Adrenal gland (tissue), 12 donors: ENCODE measurements around the gene STX18. TPM values are rescaled to one million over a fixed set of nuclear protein-coding genes. Genes with fewer than 3 reads are reported as not detected.

Experiments used
- DNase-seq, 7 donors: peaks; one replicate each; pipeline ENCODE4 v3.0.0-alpha.2; 2019 to 2020
- H3K27ac ChIP-seq, 5 donors: fragments of 200-600 bp; sonication (generic) in 4 of 5; 1 replicate in 3 of 5; 2 replicates in 2 of 5; pipeline versions ENCODE4 v1.5.1 to v1.8.0; 2016 to 2020; ENCODE audit warnings: mild to moderate bottlenecking in 1 of 5
- H3K27me3 ChIP-seq: fragments of 200-600 bp; 2 replicates; pipeline ENCODE4 v1.8.0; 2021
- H3K36me3 ChIP-seq, 2 donors: fragments of 200-600 bp; replicated peaks in 1 of 2; 1 replicate in 1 of 2; 2 replicates in 1 of 2; pipeline versions ENCODE4 v1.5.1 to v1.8.0; 2018 to 2022
- H3K4me1 ChIP-seq, 2 donors: fragments of 200-600 bp; replicated peaks in 1 of 2; 1 replicate in 1 of 2; 2 replicates in 1 of 2; pipeline versions ENCODE4 v1.5.1 to v1.8.0; 2018 to 2021
- H3K4me3 ChIP-seq, 4 donors: fragments of 200-600 bp; sonication (generic) in 3 of 4; one replicate each; pipeline ENCODE4 v1.5.1; 2016 to 2018
- H3K9me3 ChIP-seq, 3 donors: fragments of 200-600 bp; sonication (generic) in 1 of 3; replicated peaks in 1 of 3; 1 replicate in 2 of 3; 2 replicates in 1 of 3; pipeline versions ENCODE4 v1.5.1 to v1.8.0; 2016 to 2021
- POLR2A ChIP-seq, 2 donors: fragments of 450-650 bp; IDR thresholded peaks; one replicate each; pipeline ENCODE4 v1.6.1; 2017; ENCODE audit warnings: antibody characterized with exemption in 2 of 2, mild to moderate bottlenecking in 2 of 2, moderate library complexity in 1 of 2
- WGBS, 4 donors: extraction: QIAGEN DNeasy Blood & Tissue Kit in 2 of 4; methylation state at CpG; one replicate each; pipeline versions ENCODE4 v1.1.5 to v1.1.7; 2013 to 2017; 5-methylcytosine and 5-hydroxymethylcytosine counted together
- intact Hi-C, 2 donors: fragments of 100-400 bp; cut with DNase I; formaldehyde crosslinking; loops; one replicate each; pipeline versions ENCODE4 v1.14.1 to v1.15.0; 2022 to 2023
- polyA plus RNA-seq, 3 donors: library from polyadenylated mRNA; stranded (reverse); fragments of 200-250 nt in 2 of 3; fragments of 350-450 nt in 1 of 3; fragmentation: Illumina TruSeq in 1 of 3; extraction: RNeasy Lipid Tissue Mini Kit (QIAGEN cat#74804) in 1 of 3; gene quantifications; one replicate each; pipeline ENCODE4 v1.2.3, GENCODE V29; 2013 to 2014
- total RNA-seq, 9 donors: library from RNA; depleted of rRNA in 4 of 9; stranded (reverse); fragments of >200 nt in 4 of 9; fragments of 120-200 nt in 1 of 9; fragmentation: NEBNext Ultra II Directional in 1 of 9; extraction: Animal tissue kit (Norgen Biotek cat#: 25700) in 1 of 9; gene quantifications; one replicate each; pipeline versions ENCODE4 v1.1.0 to v1.2.4, GENCODE V29; 2013 to 2023
- TF ChIP-seq, protein P1 (sequence below), 6 experiments: fragments of 450-650 bp in 4 of 6; fragments of 200-600 bp in 2 of 6; sonication (generic) in 1 of 6; IDR thresholded peaks; 1 replicate in 5 of 6; 2 replicates in 1 of 6; pipeline versions ENCODE4 v1.5.1 to v1.8.0; 2016 to 2021; ENCODE audit warnings: antibody characterized with exemption in 6 of 6, mild to moderate bottlenecking in 2 of 6, moderate library complexity in 1 of 6
- donor health status: healthy with polysubstance abuse.
- donor health status: Bipolar disorder and iron deficiency.
- donor health status: DM: yes; HTN: yes; CAD: no.
- donor health status: DM: no; HTN: no; CAD: no.
- donor health status: DM: no; HTN: no; CAD: no.
- donor health status: DM: yes; HTN: yes; CAD: no.

Gene STX18
- total and polyA plus RNA-seq, 12 donors: 28.6 to 88.5 (median 38.1) TPM

DNA sequence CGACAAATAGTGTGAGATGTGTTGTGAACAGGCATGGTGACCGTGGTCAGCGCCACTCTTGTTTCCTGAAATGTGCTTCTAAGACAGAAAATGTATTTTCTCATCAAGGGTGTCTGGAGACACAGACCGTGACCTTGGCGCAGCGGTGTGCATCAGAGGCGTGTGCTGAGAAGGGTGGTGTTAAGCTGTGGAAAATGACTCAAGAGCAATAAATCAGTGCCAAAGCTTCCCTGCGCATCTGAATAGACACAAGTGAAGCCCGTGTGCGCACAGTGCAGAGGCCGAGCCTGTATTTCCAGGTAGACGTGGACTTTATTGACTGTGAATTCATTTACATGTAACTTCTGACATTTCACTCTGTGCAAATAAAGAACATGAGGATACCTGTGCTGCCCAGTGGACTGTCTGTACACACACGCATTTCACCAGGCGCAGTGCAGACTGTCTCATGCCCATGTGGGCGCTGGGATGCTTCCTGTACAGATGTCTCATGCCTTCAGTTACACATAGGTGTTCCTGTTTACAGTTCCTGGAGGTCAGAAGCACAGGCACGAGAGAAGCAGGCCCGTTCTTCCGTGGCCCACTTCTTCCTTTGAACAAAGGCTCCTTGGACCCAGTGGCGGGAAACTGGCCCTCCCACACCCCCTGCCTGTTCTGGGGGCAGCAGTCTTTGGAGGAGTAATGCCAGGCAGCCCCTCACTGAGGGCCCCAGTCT lies 123.0 kb downstream of the STX18 start:
- no peaks in the 10 kb centered on the region for H3K9me3 ChIP-seq
- H3K4me1 ChIP-seq: no peaks in the 10 kb centered on the region
- peak in 2 of 7 donors; percentile 36 to 48 for DNase-seq
- H3K27ac ChIP-seq: no peak overlapping the region
- 78 to 86% (median 81%) methylated on average over 19 of the region's 19 CpGs for WGBS, 4 donors
- H3K27me3 ChIP-seq: no peaks in the 10 kb centered on the region
- TF ChIP-seq, protein P1, sequence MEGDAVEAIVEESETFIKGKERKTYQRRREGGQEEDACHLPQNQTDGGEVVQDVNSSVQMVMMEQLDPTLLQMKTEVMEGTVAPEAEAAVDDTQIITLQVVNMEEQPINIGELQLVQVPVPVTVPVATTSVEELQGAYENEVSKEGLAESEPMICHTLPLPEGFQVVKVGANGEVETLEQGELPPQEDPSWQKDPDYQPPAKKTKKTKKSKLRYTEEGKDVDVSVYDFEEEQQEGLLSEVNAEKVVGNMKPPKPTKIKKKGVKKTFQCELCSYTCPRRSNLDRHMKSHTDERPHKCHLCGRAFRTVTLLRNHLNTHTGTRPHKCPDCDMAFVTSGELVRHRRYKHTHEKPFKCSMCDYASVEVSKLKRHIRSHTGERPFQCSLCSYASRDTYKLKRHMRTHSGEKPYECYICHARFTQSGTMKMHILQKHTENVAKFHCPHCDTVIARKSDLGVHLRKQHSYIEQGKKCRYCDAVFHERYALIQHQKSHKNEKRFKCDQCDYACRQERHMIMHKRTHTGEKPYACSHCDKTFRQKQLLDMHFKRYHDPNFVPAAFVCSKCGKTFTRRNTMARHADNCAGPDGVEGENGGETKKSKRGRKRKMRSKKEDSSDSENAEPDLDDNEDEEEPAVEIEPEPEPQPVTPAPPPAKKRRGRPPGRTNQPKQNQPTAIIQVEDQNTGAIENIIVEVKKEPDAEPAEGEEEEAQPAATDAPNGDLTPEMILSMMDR (IDR thresholded peaks at IDR 0.05): no peak
- TF ChIP-seq POLR2A (IDR thresholded peaks at IDR 0.05): no peak
- intact Hi-C loops: no loop called here
- no peak overlapping the region for H3K4me3 ChIP-seq
- peaks cover 0 to 48% of the 10 kb centered on the region in 2 donors for H3K36me3 ChIP-seq

DNA sequence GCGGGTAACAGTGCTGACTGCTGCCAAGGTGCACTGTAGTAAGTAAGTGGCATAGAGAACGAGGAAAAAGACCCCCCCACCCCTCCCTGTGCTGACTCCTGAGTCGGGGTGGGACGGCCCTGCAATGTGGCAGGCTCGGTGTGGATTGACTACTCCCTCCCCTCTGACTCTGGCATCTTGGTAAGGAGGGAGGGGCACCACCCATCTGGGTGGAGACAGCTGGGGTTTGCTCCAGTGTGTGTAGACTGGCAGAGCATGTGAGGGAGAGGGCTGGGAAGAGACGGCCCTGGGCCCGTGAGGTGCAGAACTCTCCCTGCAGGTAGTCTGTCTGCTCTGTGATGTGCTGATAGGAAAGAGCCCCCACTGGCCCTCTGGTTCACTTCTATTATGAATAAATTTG lies 124.0 kb downstream of the STX18 start:
- Histone ChIP-seq H3K4me1 (no peaks in the 10 kb centered on the region), H3K27ac (no peak overlapping the region), H3K27me3 (no peaks in the 10 kb centered on the region), H3K4me3 (no peak overlapping the region), H3K36me3 (peaks cover 0 to 47% of the 10 kb centered on the region in 2 donors), H3K9me3 (no peaks in the 10 kb centered on the region)
- intact Hi-C loops: no loop called here
- peak in 2 of 7 donors; percentile 18 to 50 for DNase-seq
- 78 to 91% (median 84%) methylated on average over 5 to 7 of the region's 7 CpGs for WGBS, 4 donors
- no peak for TF ChIP-seq POLR2A (IDR thresholded peaks at IDR 0.05)
- TF ChIP-seq, protein P1 (IDR thresholded peaks at IDR 0.05): no peak

DNA sequence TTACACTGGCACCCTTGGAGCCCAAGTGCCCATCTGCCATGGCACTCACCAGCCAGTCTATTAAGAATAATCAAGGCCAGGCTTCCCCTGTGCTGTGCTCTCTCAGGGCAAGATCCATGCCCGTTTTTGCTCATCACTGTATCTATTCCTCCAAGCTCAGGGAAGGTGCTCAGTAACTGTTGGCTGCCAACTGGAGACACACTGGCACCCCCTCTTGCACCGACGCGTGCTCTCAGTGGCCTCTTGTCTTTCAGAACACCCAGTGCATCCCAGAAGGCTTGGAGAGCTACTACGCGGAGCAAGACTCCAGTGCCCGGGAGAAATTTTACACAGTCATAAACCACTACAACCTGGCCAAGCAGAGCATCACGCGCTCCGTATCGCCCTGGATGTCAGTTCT lies 124.9 kb downstream of the STX18 start:
- intact Hi-C loops: no loop called here
- Histone ChIP-seq H3K27ac (no peak overlapping the region), H3K9me3 (no peaks in the 10 kb centered on the region), H3K27me3 (no peaks in the 10 kb centered on the region), H3K36me3 (peaks cover 0 to 40% of the 10 kb centered on the region in 2 donors), H3K4me3 (no peak overlapping the region), H3K4me1 (no peaks in the 10 kb centered on the region)
- TF ChIP-seq, protein P1 (IDR thresholded peaks at IDR 0.05): no peak
- no peak for TF ChIP-seq POLR2A (IDR thresholded peaks at IDR 0.05)
- DNase-seq: peak in 1 of 7 donors; percentile 16
- whole genome bisulfite sequencing, 4 donors: 94 to 98% (median 95%) methylated on average over 5 to 11 of the region's 11 CpGs

DNA sequence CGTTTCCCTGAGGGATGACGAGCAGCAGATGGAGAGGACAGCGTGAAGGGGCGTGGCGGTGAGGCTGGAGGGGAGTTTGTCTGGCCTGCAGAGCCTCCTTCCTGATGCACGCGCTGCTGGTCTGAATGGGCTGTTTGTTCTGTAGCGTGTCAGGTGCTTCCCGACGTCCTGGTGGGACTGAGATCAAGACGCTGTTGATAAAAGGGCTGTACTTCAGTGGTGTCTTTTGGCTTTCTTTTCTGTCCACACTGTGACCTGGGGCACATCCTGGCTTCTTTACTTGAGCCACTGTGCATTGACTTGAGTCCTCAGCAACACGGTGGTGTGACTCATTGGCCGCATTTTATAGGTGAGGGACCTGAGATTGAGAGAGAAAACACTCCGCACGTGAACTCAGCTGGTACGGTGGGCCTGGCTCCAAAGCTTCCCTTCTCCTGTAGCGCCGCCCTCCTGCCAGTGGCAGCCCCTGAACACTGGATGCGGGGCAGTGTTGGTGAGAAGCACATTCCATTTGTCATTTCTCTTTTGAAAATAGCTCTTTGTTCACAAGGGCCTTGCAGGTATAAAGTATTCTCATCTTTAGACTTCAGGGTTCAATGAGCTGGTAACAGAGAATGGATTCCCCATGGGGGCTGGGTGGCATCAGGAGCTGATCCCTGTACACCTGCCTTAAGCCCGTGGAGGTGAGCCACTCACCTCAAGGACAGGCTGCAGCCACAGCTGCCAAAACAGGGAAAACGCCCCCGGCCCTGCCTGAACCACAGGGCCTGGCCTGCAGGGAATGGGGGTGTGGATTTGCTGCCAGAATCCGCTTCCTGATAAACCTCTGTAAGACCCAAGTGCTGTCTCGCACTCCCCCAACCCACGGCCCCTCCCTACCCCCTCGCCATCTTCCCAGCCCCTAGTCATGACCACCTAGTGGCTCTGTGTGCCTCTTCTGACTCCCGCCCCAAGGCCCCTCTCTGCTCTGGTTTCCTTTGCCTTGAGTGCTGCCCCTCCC lies 125.7 kb downstream of the STX18 start:
- TF ChIP-seq, protein P1 (IDR thresholded peaks at IDR 0.05): no peak
- TF ChIP-seq POLR2A (IDR thresholded peaks at IDR 0.05): no peak
- DNase-seq: peak in 1 of 7 donors; percentile 12
- H3K27me3 ChIP-seq: no peaks in the 10 kb centered on the region
- intact Hi-C loops: no loop called here
- no peaks in the 10 kb centered on the region for H3K4me1 ChIP-seq
- no peaks in the 10 kb centered on the region for H3K9me3 ChIP-seq
- 85 to 95% (median 92%) methylated on average over 13 to 27 of the region's 27 CpGs for WGBS, 4 donors
- no peak overlapping the region for H3K27ac ChIP-seq
- H3K36me3 ChIP-seq: peaks cover 0 to 31% of the 10 kb centered on the region in 2 donors
- H3K4me3 ChIP-seq: no peak overlapping the region
